Fibroblast of lung (primary cell): ENCODE results near the gene VAV1. TPM values are rescaled to one million over a fixed set of nuclear protein-coding genes. Genes with fewer than 3 reads are reported as not detected.
"Not testable (repeated sequence)": the region's sequence is repeated elsewhere in the genome, so short reads cannot be mapped to it uniquely, and the experiment has no call there.

Source experiments
- DNase-seq, 2 donors: peaks; one replicate each; pipeline versions ENCODE4 v3.0.0 to v3.0.0-alpha.2; 2010; ENCODE audit warnings: low read depth in 2 of 2
- H2AFZ ChIP-seq: 2 replicates; pipeline ENCODE4 v1.5.1; 2012; ENCODE audit warnings: low read length, control low read depth, inconsistent platforms
- H3K27ac ChIP-seq: 2 replicates; pipeline ENCODE4 v1.5.1; 2011; ENCODE audit warnings: low read length, control low read depth; ENCODE audit not compliant: insufficient read depth
- H3K27me3 ChIP-seq: 2 replicates; pipeline ENCODE4 v1.5.1; 2011; ENCODE audit warnings: mild to moderate bottlenecking, low read length; ENCODE audit not compliant: control insufficient read depth, insufficient read depth
- H3K36me3 ChIP-seq: 2 replicates; pipeline ENCODE4 v1.5.1; 2011; ENCODE audit warnings: low read length; ENCODE audit not compliant: control insufficient read depth, insufficient read depth
- H3K4me1 ChIP-seq: 2 replicates; pipeline ENCODE4 v1.5.1; 2011; ENCODE audit warnings: low read length; ENCODE audit not compliant: control insufficient read depth, insufficient read depth; ENCODE audit errors: extremely low read depth
- H3K4me2 ChIP-seq: 2 replicates; pipeline ENCODE4 v1.5.1; 2011; ENCODE audit warnings: low read length, control low read depth; ENCODE audit not compliant: insufficient read depth; ENCODE audit errors: extremely low read depth
- H3K4me3 ChIP-seq, 4 experiments: fragments of 200-600 bp in 1 of 4; sonication (generic) in 1 of 4; replicated peaks in 1 of 4; 2 replicates each; pipeline ENCODE4 v1.5.1; 2011 to 2016; ENCODE audit warnings: low read length in 4 of 4, low read depth in 3 of 4, mild to moderate bottlenecking in 3 of 4, control low read depth in 2 of 4, inconsistent platforms in 1 of 4, mixed read lengths in 1 of 4; ENCODE audit not compliant: insufficient read depth in 1 of 4; ENCODE audit errors: control extremely low read depth in 1 of 4
- H3K79me2 ChIP-seq: 2 replicates; pipeline ENCODE4 v1.5.1; 2012; ENCODE audit warnings: mild to moderate bottlenecking, low read length, inconsistent platforms; ENCODE audit not compliant: control insufficient read depth, insufficient read depth
- H3K9ac ChIP-seq: 2 replicates; pipeline ENCODE4 v1.5.1; 2011; ENCODE audit warnings: mild to moderate bottlenecking, low read length, control low read depth; ENCODE audit not compliant: insufficient read depth
- H3K9me3 ChIP-seq: 2 replicates; pipeline ENCODE4 v1.5.1; 2012; ENCODE audit warnings: low read depth, low read length; ENCODE audit not compliant: control insufficient read depth, insufficient read depth
- H4K20me1 ChIP-seq: 2 replicates; pipeline ENCODE4 v1.5.1; 2011; ENCODE audit warnings: low read length; ENCODE audit not compliant: control insufficient read depth, insufficient read depth; ENCODE audit errors: extremely low read depth
- EZH2 ChIP-seq: IDR thresholded peaks from 2 replicates; pipeline ENCODE4 v1.5.1; 2012; ENCODE audit warnings: low read length, control low read depth, mild to moderate bottlenecking; ENCODE audit errors: missing control alignments
- polyA plus RNA-seq, 2 donors: library from polyadenylated mRNA; depleted of rRNA in 1 of 2; stranded (reverse) in 1 of 2; unstranded in 1 of 2; fragments of >200 nt; gene quantifications; 2 replicates each; pipeline ENCODE4 v1.2.1, GENCODE V29; 2011 to 2012; ENCODE audit warnings: missing spikeins in 1 of 2
- total RNA-seq: library from RNA; depleted of rRNA; stranded (reverse); fragments of >200 nt; gene quantifications from 2 replicates; pipeline ENCODE4 v1.2.1, GENCODE V29; 2014
- TF ChIP-seq, protein P1 (sequence below), 2 donors: IDR thresholded peaks in 1 of 2; conservative IDR thresholded peaks in 1 of 2; 1 replicate in 1 of 2; 2 replicates in 1 of 2; pipeline ENCODE4 v1.5.1; 2011 to 2012; ENCODE audit warnings: low read length in 2 of 2, control low read depth in 1 of 2, inconsistent platforms in 1 of 2, low read depth in 1 of 2, mild to moderate bottlenecking in 1 of 2

The VAV1 gene
- total and polyA plus RNA-seq, 2 donors (not counting 1 experiment from before 2014, with no cell fraction given), result not detected

DNA sequence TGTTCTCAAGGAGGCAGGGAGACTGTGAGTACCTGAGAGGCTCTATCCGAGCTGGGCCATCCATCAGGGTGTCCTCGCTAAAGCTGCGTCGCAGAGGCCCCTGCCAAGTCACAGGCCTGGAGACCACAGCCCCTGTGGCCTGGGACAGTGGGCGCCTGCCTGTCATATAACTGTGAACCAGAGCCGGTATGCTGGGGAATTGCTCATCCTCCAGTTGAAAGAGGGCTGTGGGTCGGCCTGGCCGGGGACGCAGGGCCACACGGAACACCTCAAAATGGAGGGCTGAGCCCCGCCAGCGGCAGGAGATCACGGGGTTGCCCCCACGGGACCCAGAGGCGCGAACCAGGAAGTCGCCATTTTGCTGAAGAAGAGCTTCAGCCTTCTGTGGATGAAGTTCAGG, 11.9 kb upstream of the VAV1 start:
- no peaks in the 10 kb centered on the region for H3K36me3 ChIP-seq
- H3K4me1 ChIP-seq, result no peaks in the 10 kb centered on the region
- no peaks in the 10 kb centered on the region for H3K79me2 ChIP-seq
- no peak overlapping the region for H3K27ac ChIP-seq
- no peak overlapping the region for H3K9ac ChIP-seq
- no peaks in the 10 kb centered on the region for H3K9me3 ChIP-seq
- TF ChIP-seq, protein P1, sequence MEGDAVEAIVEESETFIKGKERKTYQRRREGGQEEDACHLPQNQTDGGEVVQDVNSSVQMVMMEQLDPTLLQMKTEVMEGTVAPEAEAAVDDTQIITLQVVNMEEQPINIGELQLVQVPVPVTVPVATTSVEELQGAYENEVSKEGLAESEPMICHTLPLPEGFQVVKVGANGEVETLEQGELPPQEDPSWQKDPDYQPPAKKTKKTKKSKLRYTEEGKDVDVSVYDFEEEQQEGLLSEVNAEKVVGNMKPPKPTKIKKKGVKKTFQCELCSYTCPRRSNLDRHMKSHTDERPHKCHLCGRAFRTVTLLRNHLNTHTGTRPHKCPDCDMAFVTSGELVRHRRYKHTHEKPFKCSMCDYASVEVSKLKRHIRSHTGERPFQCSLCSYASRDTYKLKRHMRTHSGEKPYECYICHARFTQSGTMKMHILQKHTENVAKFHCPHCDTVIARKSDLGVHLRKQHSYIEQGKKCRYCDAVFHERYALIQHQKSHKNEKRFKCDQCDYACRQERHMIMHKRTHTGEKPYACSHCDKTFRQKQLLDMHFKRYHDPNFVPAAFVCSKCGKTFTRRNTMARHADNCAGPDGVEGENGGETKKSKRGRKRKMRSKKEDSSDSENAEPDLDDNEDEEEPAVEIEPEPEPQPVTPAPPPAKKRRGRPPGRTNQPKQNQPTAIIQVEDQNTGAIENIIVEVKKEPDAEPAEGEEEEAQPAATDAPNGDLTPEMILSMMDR (conservative IDR thresholded peaks at IDR 0.05 in 1 of 2, IDR thresholded peaks at IDR 0.05 in 1 of 2; ENCODE audit: low read depth in 1 of 2, low read length in 2 of 2), result no peak
- TF ChIP-seq EZH2, result no peak
- no peak overlapping the region for H3K4me2 ChIP-seq
- no peak overlapping the region for H3K4me3 ChIP-seq
- no peaks in the 10 kb centered on the region for H4K20me1 ChIP-seq
- no peak overlapping the region for H2AFZ ChIP-seq
- no peaks in the 10 kb centered on the region for H3K27me3 ChIP-seq
- no peak for DNase-seq

DNA sequence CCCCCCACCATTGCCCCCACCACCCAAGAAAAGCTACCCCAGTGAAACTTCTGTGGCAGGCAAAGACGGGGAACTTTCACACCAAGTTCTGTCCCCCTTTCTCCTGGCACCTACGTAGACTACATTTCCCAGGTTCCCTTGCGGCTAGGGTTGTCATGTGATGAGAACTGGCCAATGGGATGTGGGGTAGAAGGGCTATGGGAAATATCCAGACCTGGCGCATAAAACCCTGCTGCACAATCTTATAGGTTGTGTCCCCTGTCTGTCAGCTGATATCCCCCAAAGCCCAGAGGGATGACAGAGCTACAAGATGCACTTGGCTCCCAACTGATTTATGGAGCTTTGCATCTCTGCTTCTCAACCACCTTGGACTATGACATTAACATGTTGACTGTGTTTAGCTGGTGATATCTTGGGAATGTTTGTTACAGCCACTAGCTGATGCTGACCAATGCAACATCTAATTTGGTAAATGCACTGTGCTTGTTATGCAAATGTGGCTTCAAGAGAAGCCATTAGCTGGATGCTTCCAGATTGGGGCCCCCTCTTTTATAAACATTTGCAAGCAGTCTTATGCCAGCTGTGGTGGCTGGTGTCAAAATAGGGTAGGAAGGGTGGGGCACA, 11.3 kb upstream of the VAV1 start:
- Histone ChIP-seq H3K36me3 (no peaks in the 10 kb centered on the region), H3K9me3 (no peaks in the 10 kb centered on the region), H3K4me2 (no peak overlapping the region), H3K79me2 (no peaks in the 10 kb centered on the region), H2AFZ (no peak overlapping the region), H3K4me1 (no peaks in the 10 kb centered on the region), H3K9ac (no peak overlapping the region), H4K20me1 (no peaks in the 10 kb centered on the region), H3K4me3 (no peak overlapping the region), H3K27me3 (no peaks in the 10 kb centered on the region), H3K27ac (no peak overlapping the region)
- DNase-seq, result peak in 1 of 2 donors; percentile 11
- no peak for TF ChIP-seq EZH2
- TF ChIP-seq, protein P1 (conservative IDR thresholded peaks at IDR 0.05 in 1 of 2, IDR thresholded peaks at IDR 0.05 in 1 of 2; ENCODE audit: low read depth in 1 of 2, low read length in 2 of 2), result no peak

DNA sequence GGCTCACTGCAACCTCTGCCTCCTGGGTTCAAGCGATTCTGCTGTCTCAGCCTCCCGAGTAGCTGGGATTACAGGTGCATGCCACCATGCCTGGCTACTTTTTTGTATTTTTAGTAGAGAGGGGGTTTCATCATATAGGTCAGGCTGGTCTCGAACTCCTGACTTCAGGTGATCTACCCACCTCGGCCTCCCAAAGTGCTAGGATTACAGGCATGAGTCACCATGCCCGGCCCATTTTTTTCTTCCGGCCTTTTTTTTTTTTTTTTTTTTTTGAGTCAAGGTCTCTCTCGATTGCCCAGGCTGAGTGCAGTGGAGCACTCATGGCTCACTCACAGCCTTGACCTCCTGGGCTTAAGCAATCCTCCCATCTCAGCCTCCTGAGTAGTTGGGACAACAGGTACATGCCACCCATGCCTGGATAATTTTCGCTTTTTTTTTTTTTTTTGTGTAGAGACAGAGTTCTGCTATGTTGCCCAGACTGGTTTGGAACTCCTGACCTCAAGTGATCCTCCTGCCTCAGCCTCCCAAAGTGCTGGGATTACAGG, 10.2 kb upstream of the VAV1 start:
- H3K27ac ChIP-seq, H4K20me1 ChIP-seq, DNase-seq, H3K4me1 ChIP-seq, H3K4me3 ChIP-seq, H3K36me3 ChIP-seq, H3K9me3 ChIP-seq, H2AFZ ChIP-seq, H3K27me3 ChIP-seq, H3K4me2 ChIP-seq, H3K9ac ChIP-seq, H3K79me2 ChIP-seq: not testable (repeated sequence)
